ENCODE results near the gene KNOP1.

KNOP1 gene

DNA sequence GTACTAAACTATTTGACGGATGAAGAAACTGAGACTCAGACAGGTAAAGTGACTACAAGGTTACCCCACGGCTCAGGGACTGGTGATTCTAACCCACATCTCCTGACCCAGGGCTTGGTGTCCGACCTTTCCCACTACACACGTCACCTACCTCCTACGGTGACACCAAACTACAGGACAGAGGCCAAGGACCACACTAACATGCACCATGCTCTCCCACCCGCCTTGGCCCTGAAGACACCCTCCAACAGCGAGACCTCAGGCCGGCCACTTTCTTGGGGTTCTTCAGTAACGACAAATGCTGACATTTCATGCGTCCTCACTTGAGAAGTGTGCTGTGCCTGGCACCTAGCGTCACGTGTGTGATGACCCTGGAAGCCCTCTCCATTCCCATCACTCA, 6.4 kb downstream of the KNOP1 start:
- Mint-ChIP-seq H3K27ac (peak overlapping the region in 1 of 3 experiments; percentile 26), H3K9me3 (no peaks in the 10 kb centered on the region), H3K27me3 (ENCODE audit: low read depth) (peaks cover 3% of the 10 kb centered on the region), H3K4me1 (peaks cover 41% of the 10 kb centered on the region), H3K4me3 (no peak overlapping the region), H3K36me3 (ENCODE audit: low read depth) (peaks cover 46% of the 10 kb centered on the region)
- TF ChIP-seq, protein P1, sequence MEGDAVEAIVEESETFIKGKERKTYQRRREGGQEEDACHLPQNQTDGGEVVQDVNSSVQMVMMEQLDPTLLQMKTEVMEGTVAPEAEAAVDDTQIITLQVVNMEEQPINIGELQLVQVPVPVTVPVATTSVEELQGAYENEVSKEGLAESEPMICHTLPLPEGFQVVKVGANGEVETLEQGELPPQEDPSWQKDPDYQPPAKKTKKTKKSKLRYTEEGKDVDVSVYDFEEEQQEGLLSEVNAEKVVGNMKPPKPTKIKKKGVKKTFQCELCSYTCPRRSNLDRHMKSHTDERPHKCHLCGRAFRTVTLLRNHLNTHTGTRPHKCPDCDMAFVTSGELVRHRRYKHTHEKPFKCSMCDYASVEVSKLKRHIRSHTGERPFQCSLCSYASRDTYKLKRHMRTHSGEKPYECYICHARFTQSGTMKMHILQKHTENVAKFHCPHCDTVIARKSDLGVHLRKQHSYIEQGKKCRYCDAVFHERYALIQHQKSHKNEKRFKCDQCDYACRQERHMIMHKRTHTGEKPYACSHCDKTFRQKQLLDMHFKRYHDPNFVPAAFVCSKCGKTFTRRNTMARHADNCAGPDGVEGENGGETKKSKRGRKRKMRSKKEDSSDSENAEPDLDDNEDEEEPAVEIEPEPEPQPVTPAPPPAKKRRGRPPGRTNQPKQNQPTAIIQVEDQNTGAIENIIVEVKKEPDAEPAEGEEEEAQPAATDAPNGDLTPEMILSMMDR (IDR thresholded peaks at IDR 0.05; ENCODE audit: unreplicated experiment in 3 of 3): no peak

- Mint-ChIP-seq H3K36me3 (ENCODE audit: low read depth) (peaks cover 52% of the 10 kb centered on the region), H3K4me3 (no peak overlapping the region), H3K9me3 (no peaks in the 10 kb centered on the region), H3K27me3 (ENCODE audit: low read depth) (peaks cover 3% of the 10 kb centered on the region), H3K4me1 (peaks cover 41% of the 10 kb centered on the region), H3K27ac (peak overlapping the region in 1 of 3 experiments; percentile 26)
- TF ChIP-seq, protein P1 (IDR thresholded peaks at IDR 0.05; ENCODE audit: unreplicated experiment in 3 of 3): no peak
Measured at GRCh38 chr16:19710991-19711545, 7.0 kb downstream of the KNOP1 start.

GRCh38 chr16:19710191-19710908, 7.7 kb downstream of the KNOP1 start:
- H3K4me1 Mint-ChIP-seq: peaks cover 43% of the 10 kb centered on the region
- H3K27ac Mint-ChIP-seq: peak overlapping the region in 2 of 3 experiments; percentile 26 to 53
- TF ChIP-seq, protein P1 (IDR thresholded peaks at IDR 0.05; ENCODE audit: unreplicated experiment in 3 of 3): no peak
- no peak overlapping the region for H3K4me3 Mint-ChIP-seq
- peaks cover 59% of the 10 kb centered on the region for H3K36me3 Mint-ChIP-seq (ENCODE audit: low read depth)
- peaks cover 3% of the 10 kb centered on the region for H3K27me3 Mint-ChIP-seq (ENCODE audit: low read depth)
- H3K9me3 Mint-ChIP-seq: no peaks in the 10 kb centered on the region

GRCh38 chr16:19709381-19710136, 8.5 kb downstream of the KNOP1 start:
- TF ChIP-seq, protein P1 (IDR thresholded peaks at IDR 0.05; ENCODE audit: unreplicated experiment in 3 of 3): no peak
- Mint-ChIP-seq H3K36me3 (ENCODE audit: low read depth) (peaks cover 61% of the 10 kb centered on the region), H3K27ac (peak overlapping the region; percentile 15 to 53 (median 26)), H3K9me3 (no peaks in the 10 kb centered on the region), H3K4me3 (peak overlapping the region in 1 of 3 experiments; percentile 1), H3K4me1 (peaks cover 43% of the 10 kb centered on the region), H3K27me3 (ENCODE audit: low read depth) (peaks cover 3% of the 10 kb centered on the region)

DNA sequence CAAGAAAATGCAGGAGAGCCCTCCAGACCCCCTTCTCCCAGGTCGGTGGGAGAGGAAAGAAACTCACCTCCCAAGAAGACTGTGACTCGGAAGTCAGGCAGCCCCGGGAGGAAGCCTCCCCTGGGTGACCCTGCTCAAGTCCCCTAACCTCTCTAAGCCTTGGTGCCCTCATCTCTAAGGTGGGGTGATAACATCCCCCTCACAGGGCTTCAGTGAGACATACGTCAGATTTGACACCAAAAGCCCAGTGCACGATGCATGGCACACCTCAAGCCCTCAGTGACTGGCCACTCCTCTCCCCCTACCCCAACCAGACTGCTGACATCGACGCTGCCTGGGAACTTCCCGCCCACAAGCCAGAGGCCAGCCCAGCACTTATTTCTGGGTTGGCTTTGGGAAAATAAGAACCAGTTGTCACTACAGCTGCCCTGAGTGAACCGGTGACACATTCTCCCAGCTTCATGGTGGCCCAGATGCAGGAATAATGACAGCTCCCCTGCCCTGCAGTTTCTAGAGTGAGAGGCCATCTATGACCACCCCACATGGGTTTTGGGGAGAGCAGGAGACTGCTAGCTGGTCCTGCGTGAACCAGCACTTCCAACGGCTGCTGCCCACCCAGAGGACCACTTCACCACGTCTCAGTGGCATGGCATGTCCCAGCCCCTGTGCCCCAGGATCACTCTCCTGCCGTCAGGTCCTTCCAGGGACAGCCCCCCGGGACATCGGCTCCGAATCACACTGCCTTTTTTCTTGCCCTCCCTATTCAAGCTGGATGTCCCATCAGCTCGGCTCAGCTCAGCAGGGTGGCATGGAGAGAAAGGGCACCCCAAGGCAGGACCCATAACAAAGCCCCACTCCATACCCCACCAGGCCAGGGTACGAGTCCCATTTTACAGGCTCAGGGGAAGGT, 9.5 kb downstream of the KNOP1 start:
- Mint-ChIP-seq H3K4me3 (peak overlapping the region in 2 of 3 experiments; percentile 28 to 41), H3K9me3 (no peaks in the 10 kb centered on the region), H3K4me1 (peaks cover 43% of the 10 kb centered on the region), H3K36me3 (ENCODE audit: low read depth) (peaks cover 63% of the 10 kb centered on the region), H3K27me3 (ENCODE audit: low read depth) (peaks cover 3% of the 10 kb centered on the region), H3K27ac (peak overlapping the region; percentile 53 to 82 (median 81))
- TF ChIP-seq, protein P1 (IDR thresholded peaks at IDR 0.05; ENCODE audit: unreplicated experiment in 3 of 3): no peak

All from nephron (organoid).